Measurements from ENCODE around the gene GRM7. TPM values are rescaled to one million over a fixed set of nuclear protein-coding genes. Genes with fewer than 3 reads are reported as not detected.

The GRM7 gene
- total and polyA plus RNA-seq, 2 experiments from 2014 or later: 1.7 to 2.7 TPM

- no peaks in the 10 kb centered on the region for H3K9me3 ChIP-seq (ENCODE audit: low read depth)
These were observed 511.0 kb downstream of the GRM7 start for GRCh38 chr3:7371693-7372572.

GRCh38 chr3:7377103-7377502 is 516.2 kb downstream of the GRM7 start:
- no peaks in the 10 kb centered on the region for H3K36me3 ChIP-seq (replicated peaks; ENCODE audit: insufficient read depth, low read depth)
- no peak for DNase-seq (ENCODE audit: low spot score)
- no peaks in the 10 kb centered on the region for H4K20me1 ChIP-seq (ENCODE audit: insufficient read depth, poor library complexity, severe bottlenecking)
- TF ChIP-seq EZH2phosphoT487 (IDR thresholded peaks at IDR 0.05; ENCODE audit: low read depth, severe bottlenecking, unreplicated experiment) (no peak), EZH2 (IDR thresholded peaks at IDR 0.05; ENCODE audit: borderline replicate concordance) (no peak), CTCF (IDR thresholded peaks at IDR 0.05; ENCODE audit: poor library complexity) (no peak)
- WGBS (ENCODE audit: low lambda C conversion rate, missing lambda C conversion rate): 68% methylated on average over 2 of the region's 2 CpGs
- H2AFZ ChIP-seq: no peak overlapping the region
- no peaks in the 10 kb centered on the region for H3K9me3 ChIP-seq (ENCODE audit: low read depth)
- H3K4me1 ChIP-seq (ENCODE audit: insufficient read depth): peaks cover 5% of the 10 kb centered on the region
- no peak overlapping the region for H3K4me3 ChIP-seq
- no peaks in the 10 kb centered on the region for H3K9me2 ChIP-seq (replicated peaks; ENCODE audit: insufficient read depth)
- no peaks in the 10 kb centered on the region for H3K79me2 ChIP-seq
- H3K27me3 ChIP-seq: no peaks in the 10 kb centered on the region
- no peak overlapping the region for H3K27ac ChIP-seq
- no peak overlapping the region for H3K4me2 ChIP-seq

More at GRCh38 chr3:7371693-7372572, 511.0 kb downstream of the GRM7 start:
- WGBS (ENCODE audit: low lambda C conversion rate, missing lambda C conversion rate): 71% methylated on average over 7 of the region's 7 CpGs
- H3K79me2 ChIP-seq: no peaks in the 10 kb centered on the region
- H3K4me3 ChIP-seq: no peak overlapping the region
- no peaks in the 10 kb centered on the region for H3K4me1 ChIP-seq (ENCODE audit: insufficient read depth)
- no peak overlapping the region for H3K4me2 ChIP-seq
- H3K27ac ChIP-seq: no peak overlapping the region
- no peaks in the 10 kb centered on the region for H4K20me1 ChIP-seq (ENCODE audit: insufficient read depth, poor library complexity, severe bottlenecking)
- H3K27me3 ChIP-seq: no peaks in the 10 kb centered on the region
- no peak for TF ChIP-seq EZH2phosphoT487 (IDR thresholded peaks at IDR 0.05; ENCODE audit: low read depth, severe bottlenecking, unreplicated experiment)
- no peak for TF ChIP-seq CTCF (IDR thresholded peaks at IDR 0.05; ENCODE audit: poor library complexity)
- TF ChIP-seq EZH2 (IDR thresholded peaks at IDR 0.05; ENCODE audit: borderline replicate concordance): no peak
- DNase-seq (ENCODE audit: low spot score): no peak
- no peaks in the 10 kb centered on the region for H3K36me3 ChIP-seq (replicated peaks; ENCODE audit: insufficient read depth, low read depth)
- no peak overlapping the region for H2AFZ ChIP-seq
- no peaks in the 10 kb centered on the region for H3K9me2 ChIP-seq (replicated peaks; ENCODE audit: insufficient read depth)

- Histone ChIP-seq H2AFZ (no peak overlapping the region), H4K20me1 (ENCODE audit: insufficient read depth, poor library complexity, severe bottlenecking) (no peaks in the 10 kb centered on the region), H3K4me3 (no peak overlapping the region), H3K4me2 (peak overlapping the region; percentile 29), H3K36me3 (replicated peaks; ENCODE audit: insufficient read depth, low read depth) (no peaks in the 10 kb centered on the region), H3K79me2 (no peaks in the 10 kb centered on the region), H3K27ac (peak overlapping the region; percentile 43), H3K4me1 (ENCODE audit: insufficient read depth) (peaks cover 18% of the 10 kb centered on the region), H3K27me3 (no peaks in the 10 kb centered on the region), H3K9me2 (replicated peaks; ENCODE audit: insufficient read depth) (no peaks in the 10 kb centered on the region), H3K9me3 (ENCODE audit: low read depth) (no peaks in the 10 kb centered on the region)
- no peak for DNase-seq (ENCODE audit: low spot score)
- no peak for TF ChIP-seq EZH2phosphoT487 (IDR thresholded peaks at IDR 0.05; ENCODE audit: low read depth, severe bottlenecking, unreplicated experiment)
- no peak for TF ChIP-seq EZH2 (IDR thresholded peaks at IDR 0.05; ENCODE audit: borderline replicate concordance)
- TF ChIP-seq CTCF (IDR thresholded peaks at IDR 0.05; ENCODE audit: poor library complexity): no peak
These were observed 520.8 kb downstream of the GRM7 start for GRCh38 chr3:7381741-7382140.
